ENCODE results near the gene FES.
"Not testable (repeated sequence)": the region's sequence is repeated elsewhere in the genome, so short reads cannot be mapped to it uniquely, and the experiment has no call there.

FES gene

GRCh38 chr15:90893175-90894090, 9.1 kb downstream of the FES start:
- DNase-seq, result no peak

- no peak for DNase-seq
Observed at GRCh38 chr15:90895571-90896117, 11.3 kb downstream of the FES start.

GRCh38 chr15:90897131-90897655, 12.9 kb downstream of the FES start:
- not testable (repeated sequence) for DNase-seq

- DNase-seq, result no peak
Observed at GRCh38 chr15:90901175-90902039, 17.1 kb downstream of the FES start.

- DNase-seq, result peak; percentile 54
Observed at GRCh38 chr15:90902040-90902839, 17.9 kb downstream of the FES start.

- DNase-seq, result peak; percentile 54
Observed at GRCh38 chr15:90902840-90903732, 18.8 kb downstream of the FES start, which contains the start of gene MAN2A2. Gene MAN2A2 (plus strand): TSS chr15:90903302. CDS start chr15:90904208, 906 bp downstream.

- DNase-seq, result no peak
Observed at GRCh38 chr15:90903733-90904536, 19.6 kb downstream of the FES start.

GRCh38 chr15:90904746-90905145, 20.4 kb downstream of the FES start:
- DNase-seq, result no peak

GRCh38 chr15:90905306-90906180, 21.2 kb downstream of the FES start:
- DNase-seq, result no peak

- DNase-seq, result no peak
Observed at GRCh38 chr15:90906181-90906849, 22.0 kb downstream of the FES start.

- no peak for DNase-seq
Observed at GRCh38 chr15:90907051-90907660, 22.9 kb downstream of the FES start.

- DNase-seq, result no peak
Observed at GRCh38 chr15:90907838-90908507, 23.7 kb downstream of the FES start.

- DNase-seq, result not testable (repeated sequence)
Observed at GRCh38 chr15:90909449-90909848, 25.1 kb downstream of the FES start.

GRCh38 chr15:90909976-90910375, 25.7 kb downstream of the FES start:
- DNase-seq, result no peak

- DNase-seq, result no peak
Observed at GRCh38 chr15:90910441-90911301, 26.4 kb downstream of the FES start.

GRCh38 chr15:90911302-90911623, 27.0 kb downstream of the FES start:
- no peak for DNase-seq
